Pancreas (tissue), 10 donors: ENCODE results near the gene SOX1. TPM values are rescaled to one million over a fixed set of nuclear protein-coding genes. Genes with fewer than 3 reads are reported as not detected.
A peak's percentile ranks its signal among the peaks of the same experiment; 100 is the strongest.

Source experiments
- ATAC-seq, 4 donors: fragments of 200-7000 bp; cut with Tn5 transposase; one replicate each; pipeline versions ENCODE4 v1.8.0 to v1.9.1; 2020; ENCODE audit warnings: mild to moderate bottlenecking in 4 of 4, moderate library complexity in 4 of 4
- DNase-seq, 6 donors: peaks; one replicate each; pipeline ENCODE4 v3.0.0-alpha.2; 2020
- FAIRE-seq: peaks from 2 replicates; lab custom pipeline; 2012; peaks lifted over from hg19 to GRCh38; lab: Jason Lieb, UNC
- H3K27ac ChIP-seq, 4 donors: fragments of 200-600 bp; sonication (generic); 1 replicate in 3 of 4; 2 replicates in 1 of 4; pipeline versions ENCODE4 v1.5.0 to v1.8.0; 2020
- H3K27me3 ChIP-seq, 4 donors: fragments of 200-600 bp; one replicate each; pipeline ENCODE4 v1.8.0; 2021
- H3K36me3 ChIP-seq, 3 donors: fragments of 200-600 bp; sonication (generic) in 1 of 3; one replicate each; pipeline versions ENCODE4 v1.5.0 to v1.8.0; 2020 to 2021
- H3K4me1 ChIP-seq, 3 donors: fragments of 200-600 bp; one replicate each; pipeline ENCODE4 v1.8.0; 2021
- H3K4me3 ChIP-seq, 4 donors: fragments of 200-600 bp; sonication (generic) in 2 of 4; one replicate each; pipeline versions ENCODE4 v1.5.0 to v1.8.0; 2020 to 2021
- H3K9me3 ChIP-seq, 4 donors: fragments of 200-600 bp; one replicate each; pipeline ENCODE4 v1.8.0; 2021
- WGBS, 2 donors: extraction: QIAGEN DNeasy Blood & Tissue Kit; methylation state at CpG; one replicate each; pipeline ENCODE4 v1.1.7; 2013; 5-methylcytosine and 5-hydroxymethylcytosine counted together
- intact Hi-C, 3 donors: fragments of 100-400 bp; cut with DNase I; formaldehyde crosslinking; loops; one replicate each; pipeline versions ENCODE4 v1.11.1 to v1.14.2; 2022
- polyA plus RNA-seq, 2 donors: library from polyadenylated mRNA; stranded (reverse); fragments of 200-250 nt; gene quantifications; one replicate each; pipeline ENCODE4 v1.2.3, GENCODE V29; 2013
- total RNA-seq, 6 donors: library from RNA; stranded (reverse); fragmentation: NEBNext Ultra II Directional in 4 of 6; extraction: Animal tissue kit (Norgen Biotek cat#: 25700) in 4 of 6; gene quantifications; one replicate each; pipeline versions ENCODE4 v1.2.1 to v1.2.4, GENCODE V29; 2021 to 2023
- TF ChIP-seq, protein P1 (sequence below), 4 donors: fragments of 200-600 bp; sonication (generic) in 3 of 4; IDR thresholded peaks; one replicate each; pipeline versions ENCODE4 v1.5.0 to v1.8.0; 2021; ENCODE audit warnings: antibody characterized with exemption in 4 of 4
- donor health status: healthy with polysubstance abuse.
- donor health status: DM: no; HTN: no; CAD: no; lungs with moderate emphysema.
- donor health status: DM: no; HTN: no; CAD: no.
- donor health status: control.
- donor health status: control.
- donor health status: Bipolar disorder and iron deficiency.
- donor health status: DM: yes; HTN: yes; CAD: no.
- donor health status: DM: no; HTN: no; CAD: no.
- donor health status: DM: no; HTN: no; CAD: no.
- donor health status: DM: yes; HTN: yes; CAD: no.

The SOX1 gene
- total and polyA plus RNA-seq, 8 donors: not detected

DNA sequence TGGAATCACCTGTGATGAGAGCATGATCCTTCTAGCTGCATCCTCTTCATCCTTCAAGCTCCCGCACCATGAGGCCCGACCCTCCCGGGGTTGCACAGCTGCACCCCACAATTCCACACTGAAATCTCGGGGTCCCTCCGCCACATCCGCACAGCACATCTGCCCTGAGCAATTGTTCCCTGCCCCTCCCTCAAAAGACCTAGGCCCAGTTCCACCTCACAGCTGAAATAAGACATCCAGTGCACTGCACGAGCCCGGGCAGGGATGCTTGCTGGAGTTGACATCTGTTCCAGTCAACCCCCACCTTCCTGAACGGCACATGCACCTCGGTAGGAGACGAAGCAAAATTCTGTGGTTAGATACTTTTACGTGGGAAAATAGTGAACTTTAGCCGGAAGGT, 14.7 kb upstream of the SOX1 start:
- Histone ChIP-seq H3K9me3 (no peaks in the 10 kb centered on the region), H3K4me1 (no peaks in the 10 kb centered on the region), H3K27ac (no peak overlapping the region), H3K4me3 (no peak overlapping the region), H3K27me3 (peaks cover 0 to 68% (median 20%) of the 10 kb centered on the region in 4 donors), H3K36me3 (no peaks in the 10 kb centered on the region)
- DNase-seq: no peak
- ATAC-seq: no peak
- no peak for FAIRE-seq
- TF ChIP-seq, protein P1, sequence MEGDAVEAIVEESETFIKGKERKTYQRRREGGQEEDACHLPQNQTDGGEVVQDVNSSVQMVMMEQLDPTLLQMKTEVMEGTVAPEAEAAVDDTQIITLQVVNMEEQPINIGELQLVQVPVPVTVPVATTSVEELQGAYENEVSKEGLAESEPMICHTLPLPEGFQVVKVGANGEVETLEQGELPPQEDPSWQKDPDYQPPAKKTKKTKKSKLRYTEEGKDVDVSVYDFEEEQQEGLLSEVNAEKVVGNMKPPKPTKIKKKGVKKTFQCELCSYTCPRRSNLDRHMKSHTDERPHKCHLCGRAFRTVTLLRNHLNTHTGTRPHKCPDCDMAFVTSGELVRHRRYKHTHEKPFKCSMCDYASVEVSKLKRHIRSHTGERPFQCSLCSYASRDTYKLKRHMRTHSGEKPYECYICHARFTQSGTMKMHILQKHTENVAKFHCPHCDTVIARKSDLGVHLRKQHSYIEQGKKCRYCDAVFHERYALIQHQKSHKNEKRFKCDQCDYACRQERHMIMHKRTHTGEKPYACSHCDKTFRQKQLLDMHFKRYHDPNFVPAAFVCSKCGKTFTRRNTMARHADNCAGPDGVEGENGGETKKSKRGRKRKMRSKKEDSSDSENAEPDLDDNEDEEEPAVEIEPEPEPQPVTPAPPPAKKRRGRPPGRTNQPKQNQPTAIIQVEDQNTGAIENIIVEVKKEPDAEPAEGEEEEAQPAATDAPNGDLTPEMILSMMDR (IDR thresholded peaks at IDR 0.05): no peak
- intact Hi-C loops: no loop called here
- 35% methylated on average over 13 of the region's 13 CpGs for WGBS, 2 donors

DNA sequence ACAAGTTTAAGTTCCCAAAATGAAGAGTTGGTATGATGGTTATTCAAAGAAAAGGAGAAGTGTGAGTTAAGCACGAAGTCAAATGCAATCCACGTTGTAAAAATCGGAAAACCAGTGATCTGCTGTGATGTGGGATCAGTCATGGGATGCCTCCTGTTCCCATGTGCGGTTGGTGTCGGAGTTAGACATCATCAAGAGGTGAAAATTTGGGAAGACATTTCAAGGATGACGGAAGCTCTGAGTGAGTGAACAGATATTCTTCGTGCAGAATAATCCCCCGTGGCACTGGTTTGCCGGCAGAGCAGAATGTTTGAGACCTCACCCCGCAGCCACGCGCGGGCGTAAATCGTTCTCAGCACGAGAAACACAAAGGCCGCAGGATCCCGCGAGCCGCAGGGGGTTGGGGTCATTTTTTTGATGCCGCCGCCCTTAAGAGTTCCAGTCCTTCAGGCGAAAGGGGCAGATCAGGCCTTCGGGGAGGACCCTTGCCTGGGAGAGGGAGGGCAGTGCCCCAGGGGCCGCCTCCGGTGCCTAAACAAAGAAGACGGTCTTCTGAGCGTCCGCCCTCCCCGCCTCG, 13.7 kb upstream of the SOX1 start:
- peaks cover 0 to 70% (median 22%) of the 10 kb centered on the region in 4 donors for H3K27me3 ChIP-seq
- DNase-seq (no peak), FAIRE-seq (no peak), ATAC-seq (no peak)
- H3K4me1 ChIP-seq: no peaks in the 10 kb centered on the region
- TF ChIP-seq, protein P1 (IDR thresholded peaks at IDR 0.05): no peak
- no peak overlapping the region for H3K27ac ChIP-seq
- intact Hi-C loops: no loop called here
- no peaks in the 10 kb centered on the region for H3K36me3 ChIP-seq
- WGBS, 2 donors: 4 to 6% methylated on average over 30 to 31 of the region's 31 CpGs
- H3K9me3 ChIP-seq: no peaks in the 10 kb centered on the region
- no peak overlapping the region for H3K4me3 ChIP-seq

DNA sequence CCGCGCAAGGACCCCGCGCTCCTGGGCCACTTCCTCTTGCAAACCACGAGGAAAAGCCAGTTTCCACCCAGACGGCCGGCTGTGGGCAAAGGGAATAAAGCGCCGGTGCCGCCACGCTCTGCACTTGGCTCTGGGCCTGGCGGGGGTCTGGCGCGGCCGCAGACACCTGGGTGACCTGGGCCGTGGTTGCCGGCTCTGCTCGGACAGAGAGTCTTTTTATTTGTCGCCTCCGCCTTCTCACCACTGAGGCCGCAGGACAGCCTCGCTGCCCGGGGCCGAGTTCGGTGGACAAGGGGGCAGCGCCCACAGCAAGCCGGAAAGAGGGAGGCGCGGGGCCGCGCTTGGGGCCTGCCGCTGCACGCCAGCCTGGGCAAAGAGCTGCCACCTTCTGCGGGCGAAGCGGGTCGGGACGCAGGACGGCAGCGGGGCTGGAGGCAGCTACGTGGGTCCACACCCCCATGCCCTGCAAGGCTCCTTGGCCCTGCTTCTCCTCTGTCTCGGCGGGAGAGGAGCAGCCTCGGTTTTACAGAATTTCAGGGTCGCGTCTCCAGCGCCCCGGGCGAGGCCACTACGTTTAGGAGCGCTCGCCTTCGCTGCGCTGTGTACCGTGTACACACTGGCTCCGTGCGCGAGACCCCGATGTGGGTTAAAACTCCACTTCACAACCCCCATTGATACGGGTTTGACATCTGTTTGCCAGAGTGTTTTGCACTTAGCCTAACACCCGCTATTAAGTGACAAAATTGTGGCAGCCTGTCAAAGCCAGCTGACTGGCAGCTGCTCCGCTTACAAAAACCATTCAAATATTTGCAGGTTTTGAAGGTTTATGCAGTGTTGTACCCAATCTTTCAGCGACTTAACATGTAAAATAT, 13.0 kb upstream of the SOX1 start:
- H3K4me1 ChIP-seq: no peaks in the 10 kb centered on the region
- ATAC-seq (no peak), FAIRE-seq (no peak), DNase-seq (peak in 1 of 6 donors; percentile 49)
- no peak overlapping the region for H3K4me3 ChIP-seq
- no peak overlapping the region for H3K27ac ChIP-seq
- H3K9me3 ChIP-seq: no peaks in the 10 kb centered on the region
- intact Hi-C loops: no loop called here
- WGBS, 2 donors: 3% methylated on average over 50 to 63 of the region's 63 CpGs
- TF ChIP-seq, protein P1 (IDR thresholded peaks at IDR 0.05): no peak
- peaks cover 0 to 68% (median 23%) of the 10 kb centered on the region in 4 donors for H3K27me3 ChIP-seq
- H3K36me3 ChIP-seq: no peaks in the 10 kb centered on the region

DNA sequence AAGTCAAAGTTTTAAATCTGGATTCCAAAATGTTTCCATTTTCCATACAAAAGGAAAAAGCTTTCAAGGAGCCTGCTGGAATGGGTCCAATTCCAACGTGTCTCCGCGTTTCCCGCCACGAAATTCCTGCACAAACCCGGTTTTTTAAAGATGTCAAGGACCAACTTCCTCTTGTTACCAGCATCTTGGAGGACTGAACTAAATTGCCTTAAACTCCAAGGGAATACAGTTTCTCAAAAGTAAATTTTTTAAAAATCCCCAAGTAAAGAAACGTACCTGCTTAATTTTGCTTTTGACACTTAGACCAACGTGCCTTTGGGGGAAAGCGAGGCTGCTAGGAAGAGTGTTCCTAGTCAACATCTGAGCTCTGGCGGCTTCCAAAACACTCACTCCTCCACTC, 12.3 kb upstream of the SOX1 start:
- H3K27me3 ChIP-seq: peaks cover 0 to 74% (median 20%) of the 10 kb centered on the region in 4 donors
- H3K4me1 ChIP-seq: no peaks in the 10 kb centered on the region
- intact Hi-C loops: no loop called here
- H3K27ac ChIP-seq: no peak overlapping the region
- no peaks in the 10 kb centered on the region for H3K9me3 ChIP-seq
- ATAC-seq (no peak), FAIRE-seq (no peak), DNase-seq (no peak)
- no peak overlapping the region for H3K4me3 ChIP-seq
- TF ChIP-seq, protein P1 (IDR thresholded peaks at IDR 0.05): no peak
- WGBS, 2 donors: 4% methylated on average over 10 of the region's 10 CpGs
- H3K36me3 ChIP-seq: no peaks in the 10 kb centered on the region
